GM19099 (cell line): Measurements from ENCODE around the gene SLC39A11.

Experiments used
- POLR2A ChIP-seq: IDR thresholded peaks from 3 replicates; pipeline ENCODE4 v1.6.1; 2011; ENCODE audit warnings: low read depth; ENCODE audit not compliant: insufficient read length; ENCODE audit errors: extremely low read depth

The SLC39A11 gene

GRCh38 chr17:73121506-73121905 is 29.0 kb upstream of the SLC39A11 start:
- no peak for TF ChIP-seq POLR2A

GRCh38 chr17:73119631-73120030 is 27.1 kb upstream of the SLC39A11 start:
- no peak for TF ChIP-seq POLR2A

- TF ChIP-seq POLR2A: no peak
These were observed 26.5 kb upstream of the SLC39A11 start for GRCh38 chr17:73118951-73119391.

GRCh38 chr17:73118139-73118538 is 25.7 kb upstream of the SLC39A11 start:
- no peak for TF ChIP-seq POLR2A

- TF ChIP-seq POLR2A: no peak
These were observed 19.8 kb upstream of the SLC39A11 start for GRCh38 chr17:73112246-73112645.

GRCh38 chr17:73111386-73111785 is 18.9 kb upstream of the SLC39A11 start:
- no peak for TF ChIP-seq POLR2A

- TF ChIP-seq POLR2A: no peak
These were observed 14.7 kb upstream of the SLC39A11 start for GRCh38 chr17:73107191-73107590.

GRCh38 chr17:73105431-73105830 is 12.9 kb upstream of the SLC39A11 start:
- TF ChIP-seq POLR2A: no peak

GRCh38 chr17:73104450-73104849 is 12.0 kb upstream of the SLC39A11 start:
- no peak for TF ChIP-seq POLR2A

GRCh38 chr17:73103641-73104335 is 11.3 kb upstream of the SLC39A11 start:
- no peak for TF ChIP-seq POLR2A

GRCh38 chr17:73101031-73101430 is 8.5 kb upstream of the SLC39A11 start:
- no peak for TF ChIP-seq POLR2A

- no peak for TF ChIP-seq POLR2A
These were observed 7.9 kb upstream of the SLC39A11 start for GRCh38 chr17:73100363-73100762.

GRCh38 chr17:73099511-73099910 is 7.0 kb upstream of the SLC39A11 start:
- TF ChIP-seq POLR2A: no peak

GRCh38 chr17:73098919-73099318 is 6.4 kb upstream of the SLC39A11 start:
- TF ChIP-seq POLR2A: no peak

- no peak for TF ChIP-seq POLR2A
These were observed 4.4 kb upstream of the SLC39A11 start for GRCh38 chr17:73096866-73097265.

- no peak for TF ChIP-seq POLR2A
These were observed 3.7 kb upstream of the SLC39A11 start for GRCh38 chr17:73096211-73096610.

- TF ChIP-seq POLR2A: no peak
These were observed 798 bp upstream of the SLC39A11 start for GRCh38 chr17:73093286-73093685.
